ENCODE results near the gene EEF2KMT.
"Not testable (repeated sequence)": the region's sequence is repeated elsewhere in the genome, so short reads cannot be mapped to it uniquely, and the experiment has no call there.

EEF2KMT gene

DNA sequence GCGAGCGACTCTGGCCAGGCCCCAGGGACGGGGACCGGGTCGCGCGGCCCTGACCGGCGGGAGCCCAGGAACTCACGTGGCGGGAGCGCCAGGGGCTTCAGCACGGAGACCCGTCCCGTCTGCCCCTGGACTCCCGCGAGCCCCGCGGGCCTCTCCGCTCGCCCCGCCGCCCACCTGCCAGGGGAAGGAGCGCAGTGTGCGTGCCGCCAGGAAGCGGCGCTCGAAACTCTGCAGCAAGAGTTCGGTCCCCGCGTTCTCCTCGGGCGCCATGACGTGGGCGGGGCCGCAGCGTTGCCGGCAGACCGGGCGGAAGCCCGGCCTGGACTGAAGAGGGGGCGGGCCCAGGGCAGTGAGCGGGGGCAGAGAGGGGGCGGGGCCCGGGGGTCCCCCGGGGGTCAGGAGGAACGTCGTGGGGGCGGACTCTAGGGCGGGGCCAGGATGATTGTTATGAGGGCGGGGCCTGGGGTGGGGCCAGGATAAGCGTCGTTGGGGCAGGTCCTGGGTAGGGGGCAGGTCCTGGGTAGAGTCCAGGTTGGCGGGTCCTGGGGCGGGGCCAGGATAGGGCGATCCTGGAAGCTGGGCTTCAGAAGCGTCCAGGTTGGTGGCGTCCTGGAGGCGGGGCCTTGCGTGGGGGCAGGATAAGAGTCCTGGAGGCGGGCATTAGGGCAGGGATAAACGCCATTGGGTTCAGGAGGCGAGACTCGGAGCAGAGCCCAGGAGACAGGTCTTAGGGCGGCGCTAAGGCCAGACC, at the start of gene EEF2KMT:
EEF2KMT (minus strand) TSS at position 326 of the 751 bp plus-strand sequence; CDS start at position 270, 56 bp downstream.
- CTCF ChIA-PET, result not testable (repeated sequence)
- DNase-seq (ENCODE audit: low read depth, low spot score), result peak; percentile 97
- H3K4me3 ChIP-seq (ENCODE audit: low read depth, low read length), result peak within 1 kb of the TSS; percentile 68
- POLR2A ChIA-PET, result interaction anchor here (0.6 kb wide), 1 partner anchor 12 kb away, joined by 3 read pairs; no protein-coding TSS in a partner anchor

- DNase-seq (ENCODE audit: low read depth, low spot score); CTCF ChIA-PET; H3K4me3 ChIP-seq (ENCODE audit: low read depth, low read length); POLR2A ChIA-PET: not testable (repeated sequence)
These were observed 47.0 kb upstream of the EEF2KMT start for GRCh38 chr16:5144621-5144956.

GRCh38 chr16:5143761-5144620, 46.4 kb upstream of the EEF2KMT start:
- no peak overlapping the region for H3K4me3 ChIP-seq (ENCODE audit: low read depth, low read length)
- CTCF ChIA-PET, result no interaction called here

GRCh38 chr16:5140151-5140550, 42.6 kb upstream of the EEF2KMT start:
- CTCF ChIA-PET; POLR2A ChIA-PET; DNase-seq (ENCODE audit: low read depth, low spot score); H3K4me3 ChIP-seq (ENCODE audit: low read depth, low read length): not testable (repeated sequence)

More at GRCh38 chr16:5143761-5144620, 46.4 kb upstream of the EEF2KMT start:
- POLR2A ChIA-PET, result no interaction called here
- no peak for TF ChIP-seq CTCF (IDR thresholded peaks at IDR 0.05; ENCODE audit: insufficient read depth, low read length, missing control alignments)
- no peak for DNase-seq (ENCODE audit: low read depth, low spot score)

- POLR2A ChIA-PET; DNase-seq (ENCODE audit: low read depth, low spot score); CTCF ChIA-PET; H3K4me3 ChIP-seq (ENCODE audit: low read depth, low read length): not testable (repeated sequence)
These were observed 37.3 kb upstream of the EEF2KMT start for GRCh38 chr16:5134739-5135452.

GRCh38 chr16:5132915-5133600, 35.5 kb upstream of the EEF2KMT start:
- CTCF ChIA-PET, POLR2A ChIA-PET: not testable (repeated sequence)

GRCh38 chr16:5131467-5132004, 33.9 kb upstream of the EEF2KMT start:
- H3K4me3 ChIP-seq (ENCODE audit: low read depth, low read length); DNase-seq (ENCODE audit: low read depth, low spot score); CTCF ChIA-PET; POLR2A ChIA-PET: not testable (repeated sequence)

More at GRCh38 chr16:5132915-5133600, 35.5 kb upstream of the EEF2KMT start:
- DNase-seq (ENCODE audit: low read depth, low spot score); H3K4me3 ChIP-seq (ENCODE audit: low read depth, low read length): not testable (repeated sequence)

DNA sequence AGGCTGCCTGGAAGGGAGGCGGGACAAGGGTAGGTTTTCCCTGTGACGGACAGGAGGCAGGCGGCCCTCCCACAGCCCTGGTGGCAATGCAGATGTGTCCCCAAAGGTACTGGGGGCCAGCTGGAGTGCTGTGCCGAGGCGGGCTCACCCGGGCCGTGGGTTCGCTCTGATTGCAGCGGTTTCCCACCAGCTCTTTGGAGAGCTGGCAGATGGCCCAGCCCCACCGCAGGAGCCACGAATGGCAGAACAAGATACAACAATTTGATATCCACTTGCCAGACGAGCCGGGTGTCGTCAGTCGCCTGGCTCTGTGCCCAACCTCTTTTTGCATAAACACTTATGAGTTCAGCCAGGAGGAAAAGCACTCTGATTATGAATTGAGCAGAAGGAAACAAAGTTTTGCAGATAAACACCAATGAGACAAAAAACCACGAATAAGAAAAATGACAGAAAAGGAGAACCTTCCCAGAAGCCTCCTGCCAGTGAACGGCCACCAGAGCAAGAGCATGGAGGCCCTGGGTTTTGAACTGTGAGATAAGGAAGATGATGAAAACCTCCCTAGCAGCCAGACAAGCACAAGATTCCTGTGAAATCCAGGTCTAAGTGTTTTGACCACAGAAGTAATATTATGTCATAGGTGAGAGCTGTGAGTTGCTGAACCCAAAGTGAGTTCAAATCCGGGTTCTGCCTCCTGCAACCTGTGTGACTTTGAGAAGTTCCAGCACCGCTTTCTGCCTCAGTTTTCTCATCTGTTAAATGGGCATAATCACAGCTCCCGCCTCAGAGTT, 19.9 kb upstream of the EEF2KMT start:
- DNase-seq (ENCODE audit: low read depth, low spot score); POLR2A ChIA-PET; CTCF ChIA-PET; H3K4me3 ChIP-seq (ENCODE audit: low read depth, low read length): not testable (repeated sequence)

DNA sequence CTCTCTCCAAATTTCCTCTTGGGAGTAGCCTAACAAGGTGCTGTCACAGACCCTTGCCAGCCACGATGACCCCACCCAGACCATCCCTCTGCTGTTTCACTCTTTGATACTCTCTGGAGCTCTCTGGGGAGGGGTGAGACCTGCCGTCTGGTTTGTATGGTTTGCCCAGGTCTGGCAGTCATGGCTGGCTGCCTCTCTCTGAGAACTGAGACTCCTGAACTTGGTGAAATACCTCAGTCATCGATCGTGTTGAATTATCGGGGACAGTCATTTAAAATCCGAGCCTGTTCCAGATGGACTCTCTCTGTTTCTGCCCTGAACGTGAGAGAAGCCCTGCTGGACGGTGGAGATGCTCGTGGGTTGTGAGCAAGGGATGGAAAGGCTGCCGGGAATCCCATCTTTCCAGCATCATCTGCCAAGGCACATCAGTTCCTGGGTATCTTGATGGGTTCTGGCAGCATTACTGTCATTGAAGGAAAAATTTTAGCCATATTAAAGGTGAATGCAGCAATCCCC, 19.2 kb upstream of the EEF2KMT start:
- H3K4me3 ChIP-seq (ENCODE audit: low read depth, low read length); POLR2A ChIA-PET; DNase-seq (ENCODE audit: low read depth, low spot score); CTCF ChIA-PET: not testable (repeated sequence)

GRCh38 chr16:5110933-5111332, 13.3 kb upstream of the EEF2KMT start:
- POLR2A ChIA-PET; DNase-seq (ENCODE audit: low read depth, low spot score); H3K4me3 ChIP-seq (ENCODE audit: low read depth, low read length); CTCF ChIA-PET: not testable (repeated sequence)
